Activated CD4-positive, alpha-beta T cell treated with anti-CD3 and anti-CD28 coated beads, Interleukin-2, amount 10 ng/mL, durations not matched to agents 24 days and 14 days (primary cell): ENCODE measurements around the gene MTCL1. TPM values are rescaled to one million over a fixed set of nuclear protein-coding genes. Genes with fewer than 3 reads are reported as not detected.

Experiments
- DNase-seq: peaks from one replicate; pipeline ENCODE4 v3.0.0; 2022
- H3K27ac Mint-ChIP-seq: one replicate; pipeline ENCODE4 v1.8.0; 2022; ENCODE audit warnings: mild to moderate bottlenecking, mixed read lengths
- H3K27me3 Mint-ChIP-seq: one replicate; pipeline ENCODE4 v1.8.0; 2022; ENCODE audit warnings: mixed read lengths
- H3K36me3 Mint-ChIP-seq: one replicate; pipeline ENCODE4 v1.8.0; 2022; ENCODE audit warnings: low read depth, mild to moderate bottlenecking, mixed read lengths
- H3K4me1 Mint-ChIP-seq: one replicate; pipeline ENCODE4 v1.8.0; 2021; ENCODE audit warnings: mixed read lengths
- H3K4me3 Mint-ChIP-seq: one replicate; pipeline ENCODE4 v1.8.0; 2022; ENCODE audit warnings: mild to moderate bottlenecking, moderate library complexity, mixed read lengths
- H3K9me3 Mint-ChIP-seq: one replicate; pipeline ENCODE4 v1.8.0; 2021; ENCODE audit warnings: mixed read lengths
- intact Hi-C: fragments of 100-400 bp; cut with micrococcal nuclease; formaldehyde crosslinking; loops from one replicate; pipeline ENCODE4 v1.15.1; 2023
- total RNA-seq: library from RNA; stranded (reverse); gene quantifications from 2 replicates; pipeline ENCODE4 v1.2.3, GENCODE V29; 2022

Gene MTCL1
- total RNA-seq, 1 donor from 2014 or later: 0.09 TPM

DNA sequence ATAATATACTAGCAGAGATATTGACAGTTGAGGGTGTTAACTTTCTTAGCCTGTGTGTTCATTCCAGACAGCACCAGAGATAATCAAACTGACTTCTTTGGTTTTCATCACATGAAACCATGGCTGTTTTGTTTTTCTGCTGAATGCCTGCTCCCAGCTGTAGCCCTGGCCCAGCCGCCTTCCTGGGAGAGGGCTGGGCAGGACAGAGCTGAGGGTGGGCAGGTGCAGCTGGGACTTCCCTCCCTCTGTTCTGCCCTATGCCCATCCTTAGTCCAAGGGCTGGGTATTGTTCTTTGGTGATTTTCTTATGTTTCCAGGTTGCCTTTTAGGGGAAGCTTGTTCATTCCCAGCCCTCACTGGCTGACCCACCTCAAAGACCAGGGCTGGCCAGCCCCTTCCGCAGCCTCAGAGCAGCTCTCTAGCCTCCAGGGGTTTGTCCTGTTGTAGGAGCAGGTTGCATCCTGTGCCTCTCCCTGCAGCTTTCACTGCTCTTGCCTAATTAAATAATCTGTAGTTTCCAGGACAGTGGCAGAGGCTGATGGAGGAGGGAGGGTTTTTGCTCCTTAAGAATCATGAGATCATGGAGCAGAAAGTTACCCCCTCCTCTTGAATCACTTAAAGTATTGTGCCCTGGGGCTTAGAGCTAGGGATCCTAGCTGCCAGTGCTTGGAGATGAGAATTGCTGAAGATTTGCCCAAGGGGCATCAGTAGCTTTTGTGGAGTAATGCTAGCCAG is 61.4 kb downstream of the MTCL1 start:
- intact Hi-C loops: no loop called here
- Mint-ChIP-seq H3K27me3 (peaks cover 5% of the 10 kb centered on the region), H3K4me1 (no peaks in the 10 kb centered on the region), H3K27ac (no peak overlapping the region), H3K4me3 (no peak overlapping the region), H3K36me3 (no peaks in the 10 kb centered on the region), H3K9me3 (peaks cover 3% of the 10 kb centered on the region)
- no peak for DNase-seq

DNA sequence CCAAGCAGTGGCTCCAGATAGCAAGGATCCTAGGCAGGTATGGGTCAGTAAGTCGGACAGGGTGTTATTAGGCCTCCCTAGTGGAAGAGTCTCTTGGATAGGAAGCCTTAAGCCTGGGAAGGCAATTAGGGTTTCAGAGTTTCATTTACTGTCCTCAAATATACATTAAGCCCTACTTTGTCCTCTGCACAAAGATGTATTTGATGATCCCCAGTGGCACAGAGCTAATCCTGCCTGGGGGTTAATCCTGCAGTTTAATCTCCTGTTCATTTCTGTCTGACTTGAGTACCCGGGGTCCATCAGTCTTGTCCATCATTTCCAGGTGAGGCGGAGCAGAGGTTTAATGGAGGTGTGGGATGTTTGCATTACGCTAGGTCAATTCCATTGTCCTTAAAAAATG is 62.0 kb downstream of the MTCL1 start:
- no peaks in the 10 kb centered on the region for H3K4me1 Mint-ChIP-seq
- intact Hi-C loops: no loop called here
- H3K4me3 Mint-ChIP-seq: no peak overlapping the region
- DNase-seq: no peak
- peaks cover 2% of the 10 kb centered on the region for H3K9me3 Mint-ChIP-seq
- no peak overlapping the region for H3K27ac Mint-ChIP-seq
- peaks cover 5% of the 10 kb centered on the region for H3K27me3 Mint-ChIP-seq
- H3K36me3 Mint-ChIP-seq: no peaks in the 10 kb centered on the region

DNA sequence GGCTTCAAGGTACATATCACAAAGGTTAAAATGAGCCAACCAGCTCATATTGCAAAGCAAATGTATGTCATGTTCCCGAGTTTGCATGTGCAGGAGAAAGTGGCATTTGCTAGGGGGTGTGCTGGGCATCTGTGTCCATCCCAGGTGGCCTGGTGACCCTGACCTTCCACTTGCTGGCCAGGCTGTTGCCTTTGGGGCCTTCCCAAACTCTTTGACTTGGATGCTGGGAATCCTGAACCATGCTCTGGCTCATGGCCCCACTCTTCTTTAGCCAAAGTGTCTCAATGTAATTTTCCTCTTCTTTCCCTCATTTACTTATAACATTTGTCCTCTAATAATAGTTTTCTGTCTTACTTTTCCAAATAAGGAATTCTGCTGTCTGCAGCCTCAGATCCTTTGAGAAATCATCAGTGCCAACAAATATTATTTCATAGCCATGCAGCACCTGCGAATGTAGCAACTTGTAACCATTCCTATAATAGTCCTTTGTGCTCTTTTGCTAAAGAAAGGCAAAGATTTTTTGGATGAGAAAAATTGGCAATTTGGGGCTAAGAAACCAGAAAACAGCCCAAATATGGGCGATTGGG is 64.2 kb downstream of the MTCL1 start:
- no peaks in the 10 kb centered on the region for H3K36me3 Mint-ChIP-seq
- no peak for DNase-seq
- H3K9me3 Mint-ChIP-seq: no peaks in the 10 kb centered on the region
- no peak overlapping the region for H3K4me3 Mint-ChIP-seq
- peaks cover 5% of the 10 kb centered on the region for H3K27me3 Mint-ChIP-seq
- H3K27ac Mint-ChIP-seq: no peak overlapping the region
- H3K4me1 Mint-ChIP-seq: no peaks in the 10 kb centered on the region
- intact Hi-C loops: no loop called here

DNA sequence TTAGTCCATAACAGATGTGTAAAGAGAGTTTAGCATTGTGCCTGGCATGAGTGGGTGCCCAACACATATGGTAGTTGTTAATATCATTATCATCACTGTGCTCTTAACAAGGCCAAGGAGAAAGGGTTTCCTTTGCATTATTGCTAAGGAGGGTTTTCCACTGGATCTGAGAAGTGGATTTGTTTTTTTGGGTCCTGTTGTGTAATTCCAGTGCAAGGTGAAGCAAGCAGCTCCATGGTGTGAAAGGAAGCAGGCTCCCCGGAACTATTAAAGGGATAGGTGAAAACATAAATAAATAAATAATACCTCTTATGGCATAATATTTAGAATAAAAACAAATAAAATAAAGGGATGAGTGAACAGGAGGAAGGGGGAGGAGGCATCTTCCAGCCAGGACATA is 65.3 kb downstream of the MTCL1 start:
- no peaks in the 10 kb centered on the region for H3K9me3 Mint-ChIP-seq
- H3K27ac Mint-ChIP-seq: no peak overlapping the region
- no peak overlapping the region for H3K4me3 Mint-ChIP-seq
- H3K27me3 Mint-ChIP-seq: peaks cover 5% of the 10 kb centered on the region
- H3K4me1 Mint-ChIP-seq: no peaks in the 10 kb centered on the region
- no peak for DNase-seq
- no peaks in the 10 kb centered on the region for H3K36me3 Mint-ChIP-seq
- intact Hi-C loops: no loop called here

DNA sequence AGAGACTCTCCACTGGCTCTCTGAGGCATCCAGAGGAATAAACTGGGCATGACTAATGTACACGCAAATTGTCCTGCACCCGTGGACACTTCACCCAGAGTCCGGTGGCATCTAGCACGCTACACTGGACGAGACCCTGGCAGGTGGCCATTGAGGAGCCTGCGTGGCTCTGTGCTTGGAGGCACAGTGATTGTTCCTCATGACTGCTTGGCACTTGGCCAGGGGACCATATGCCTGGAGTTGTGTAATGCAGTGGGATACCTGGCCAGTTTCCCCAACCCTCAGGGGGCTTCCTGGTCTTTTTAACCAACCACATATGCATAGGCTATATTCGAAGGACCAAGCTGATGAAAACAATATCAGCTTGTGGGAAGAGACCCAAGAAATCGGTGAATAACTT is 66.6 kb downstream of the MTCL1 start:
- Mint-ChIP-seq H3K9me3 (no peaks in the 10 kb centered on the region), H3K27ac (no peak overlapping the region)

DNA sequence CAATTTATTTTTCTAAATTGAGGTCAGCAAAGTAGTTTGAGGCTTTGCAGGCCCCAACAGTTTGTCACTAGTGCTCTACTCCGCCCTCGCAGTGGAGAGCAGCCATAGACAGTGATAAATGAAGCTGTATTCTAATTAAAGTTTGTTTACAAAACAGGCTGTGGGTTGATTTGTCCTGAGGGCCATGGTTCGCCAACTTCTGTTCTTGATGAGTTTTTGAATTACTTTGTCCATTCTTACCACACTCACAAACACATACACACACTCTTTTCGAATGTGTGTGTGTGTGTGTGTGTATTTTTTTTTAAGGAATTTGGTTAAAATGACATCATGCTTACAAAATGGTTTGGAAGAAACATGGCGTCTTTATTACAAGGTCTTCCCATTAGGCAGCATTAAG is 68.6 kb downstream of the MTCL1 start:
- Mint-ChIP-seq H3K27ac (no peak overlapping the region), H3K9me3 (no peaks in the 10 kb centered on the region), H3K4me1 (no peaks in the 10 kb centered on the region), H3K36me3 (no peaks in the 10 kb centered on the region), H3K27me3 (peaks cover 2% of the 10 kb centered on the region), H3K4me3 (no peak overlapping the region)
- no peak for DNase-seq
- intact Hi-C loops: no loop called here

More for the DNA sequence above, 66.6 kb downstream of the MTCL1 start:
- Mint-ChIP-seq H3K4me3 (no peak overlapping the region), H3K4me1 (no peaks in the 10 kb centered on the region), H3K27me3 (peaks cover 5% of the 10 kb centered on the region), H3K36me3 (no peaks in the 10 kb centered on the region)
- no peak for DNase-seq
- intact Hi-C loops: no loop called here

DNA sequence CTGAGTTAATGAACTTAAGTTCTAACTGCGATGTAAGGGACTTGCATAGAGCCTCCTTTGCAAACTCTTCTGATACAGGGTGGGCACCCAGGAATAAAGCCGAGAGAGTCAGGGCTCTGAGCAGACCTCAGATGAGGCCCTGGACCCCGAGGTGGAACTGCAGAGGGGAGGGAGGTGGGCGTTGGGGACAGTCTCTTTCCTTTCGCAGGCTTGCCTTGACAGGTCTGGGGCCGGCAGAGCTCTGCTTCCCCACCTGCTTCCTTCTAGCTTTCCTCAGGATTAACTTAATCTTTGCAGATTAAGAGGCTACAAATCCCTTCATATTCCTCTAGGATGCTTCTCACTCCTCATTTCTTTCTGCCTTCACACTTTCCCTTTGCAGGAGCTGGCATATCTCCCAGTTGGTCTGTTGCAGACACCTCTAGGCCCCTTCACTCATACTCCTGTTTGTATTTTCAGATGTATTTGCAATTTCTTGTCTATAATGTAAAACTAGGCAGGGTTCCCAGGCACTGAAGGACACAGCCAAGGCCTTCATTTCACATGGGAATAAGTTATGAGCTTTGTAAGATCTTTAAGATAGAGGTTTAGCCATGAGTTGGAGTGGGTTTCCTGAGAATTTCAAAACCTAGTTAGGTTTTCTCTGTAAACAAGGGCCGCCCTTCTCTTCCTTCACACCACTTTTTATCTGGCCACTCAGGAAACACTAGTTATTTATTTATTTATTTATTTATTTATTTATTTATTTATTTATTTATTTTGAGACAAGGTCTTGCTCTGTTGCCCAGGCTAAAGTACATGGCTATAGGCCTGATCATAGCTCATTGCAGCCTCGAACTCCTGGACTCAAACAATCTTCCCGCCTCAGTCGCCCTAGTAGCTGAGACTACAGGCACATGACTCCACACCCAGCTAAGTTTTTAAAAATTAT is 70.9 kb downstream of the MTCL1 start:
- H3K27ac Mint-ChIP-seq: no peak overlapping the region
- H3K4me1 Mint-ChIP-seq: no peaks in the 10 kb centered on the region
- DNase-seq: no peak
- H3K27me3 Mint-ChIP-seq: no peaks in the 10 kb centered on the region
- no peaks in the 10 kb centered on the region for H3K36me3 Mint-ChIP-seq
- intact Hi-C loops: no loop called here
- no peak overlapping the region for H3K4me3 Mint-ChIP-seq
- no peaks in the 10 kb centered on the region for H3K9me3 Mint-ChIP-seq

DNA sequence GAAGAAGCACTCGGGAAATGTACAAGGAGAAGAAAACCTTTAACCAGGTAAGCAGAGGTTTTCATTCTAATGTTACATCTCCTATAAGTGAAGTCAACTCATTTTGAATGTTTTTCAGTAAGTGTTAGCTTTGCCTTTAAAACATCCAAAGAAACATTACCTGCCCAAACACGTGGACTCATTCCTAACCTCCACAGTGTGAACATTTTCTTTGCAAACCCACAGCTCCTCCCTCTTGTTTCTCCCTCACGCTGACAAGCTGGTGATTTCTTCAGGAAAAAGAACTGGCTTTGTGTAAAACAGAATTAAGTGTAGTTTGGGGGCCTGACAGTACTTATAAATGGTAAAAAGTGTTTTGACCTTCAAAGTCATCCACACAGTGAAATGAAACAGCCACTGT is 72.5 kb downstream of the MTCL1 start:
- no peaks in the 10 kb centered on the region for H3K4me1 Mint-ChIP-seq
- no peaks in the 10 kb centered on the region for H3K9me3 Mint-ChIP-seq
- no peaks in the 10 kb centered on the region for H3K27me3 Mint-ChIP-seq
- H3K27ac Mint-ChIP-seq: no peak overlapping the region
- intact Hi-C loops: no loop called here
- H3K36me3 Mint-ChIP-seq: no peaks in the 10 kb centered on the region
- no peak overlapping the region for H3K4me3 Mint-ChIP-seq
- no peak for DNase-seq

DNA sequence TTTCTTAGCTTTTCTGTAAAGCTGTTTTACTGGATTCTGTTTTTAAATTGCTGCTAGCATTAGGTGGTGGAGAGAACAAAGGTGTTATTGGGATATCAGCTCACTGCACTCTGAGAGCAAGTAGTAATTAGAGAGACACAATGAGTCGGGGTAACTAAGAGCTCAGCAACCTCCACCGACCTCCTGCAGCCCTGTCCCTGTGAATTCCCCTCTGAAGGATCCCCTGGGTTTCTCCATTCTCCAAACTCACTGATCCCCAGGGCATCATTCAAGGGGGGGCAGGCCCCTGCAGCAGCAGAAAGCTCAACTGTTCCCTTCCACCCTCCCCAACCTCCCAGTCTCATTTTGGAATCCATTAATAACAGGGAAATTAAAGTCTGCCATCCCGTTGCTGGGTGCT is 73.0 kb downstream of the MTCL1 start:
- no peak for DNase-seq
- no peak overlapping the region for H3K27ac Mint-ChIP-seq
- no peaks in the 10 kb centered on the region for H3K27me3 Mint-ChIP-seq
- no peaks in the 10 kb centered on the region for H3K4me1 Mint-ChIP-seq
- no peaks in the 10 kb centered on the region for H3K9me3 Mint-ChIP-seq
- H3K36me3 Mint-ChIP-seq: no peaks in the 10 kb centered on the region
- intact Hi-C loops: no loop called here
- H3K4me3 Mint-ChIP-seq: no peak overlapping the region

DNA sequence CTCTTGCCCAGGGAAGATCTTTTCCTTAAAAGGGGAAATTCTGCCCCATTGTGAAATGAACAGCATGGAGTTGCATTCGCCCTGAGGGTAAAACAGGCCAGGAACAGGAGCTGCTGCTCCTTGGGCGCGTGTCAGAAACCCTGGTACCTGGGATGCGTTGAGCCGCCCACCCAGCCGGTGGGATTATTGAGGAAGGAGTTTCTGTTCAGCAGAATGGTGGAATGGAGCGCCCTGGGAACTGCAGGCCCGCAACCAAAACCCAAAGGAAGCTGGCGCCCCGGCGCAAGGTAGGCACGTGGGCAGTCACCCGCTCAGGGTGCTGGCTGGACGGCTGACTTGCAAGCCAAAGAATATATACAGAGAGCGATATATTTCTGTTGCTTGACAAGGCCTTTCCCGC is 73.5 kb downstream of the MTCL1 start:
- Mint-ChIP-seq H3K4me1 (no peaks in the 10 kb centered on the region), H3K9me3 (no peaks in the 10 kb centered on the region), H3K27ac (no peak overlapping the region), H3K27me3 (no peaks in the 10 kb centered on the region), H3K4me3 (no peak overlapping the region), H3K36me3 (no peaks in the 10 kb centered on the region)
- DNase-seq: no peak
- intact Hi-C loops: no loop called here

DNA sequence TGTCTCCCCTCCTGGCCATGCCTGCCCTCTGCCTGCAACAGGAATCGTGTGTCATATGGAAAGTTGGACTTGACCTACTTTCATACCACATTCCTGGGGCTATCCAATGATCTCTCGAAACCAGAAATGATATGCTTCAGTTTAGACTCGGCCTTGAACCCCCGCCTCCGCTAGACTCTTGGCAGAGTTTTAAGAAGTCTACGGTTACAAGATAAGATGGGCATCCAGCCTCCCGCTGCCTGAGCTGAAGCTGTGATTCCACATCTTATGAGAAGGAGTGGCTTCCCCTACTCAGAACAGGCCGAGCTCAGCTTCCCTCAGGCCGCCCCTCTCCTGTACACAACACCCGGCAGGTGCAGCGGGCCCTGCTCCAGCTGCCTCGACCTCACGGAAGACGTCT is 73.9 kb downstream of the MTCL1 start:
- H3K4me3 Mint-ChIP-seq: no peak overlapping the region
- H3K27me3 Mint-ChIP-seq: no peaks in the 10 kb centered on the region
- no peaks in the 10 kb centered on the region for H3K9me3 Mint-ChIP-seq
- no peaks in the 10 kb centered on the region for H3K4me1 Mint-ChIP-seq
- H3K27ac Mint-ChIP-seq: no peak overlapping the region
- no peaks in the 10 kb centered on the region for H3K36me3 Mint-ChIP-seq
- intact Hi-C loops: no loop called here
- no peak for DNase-seq

DNA sequence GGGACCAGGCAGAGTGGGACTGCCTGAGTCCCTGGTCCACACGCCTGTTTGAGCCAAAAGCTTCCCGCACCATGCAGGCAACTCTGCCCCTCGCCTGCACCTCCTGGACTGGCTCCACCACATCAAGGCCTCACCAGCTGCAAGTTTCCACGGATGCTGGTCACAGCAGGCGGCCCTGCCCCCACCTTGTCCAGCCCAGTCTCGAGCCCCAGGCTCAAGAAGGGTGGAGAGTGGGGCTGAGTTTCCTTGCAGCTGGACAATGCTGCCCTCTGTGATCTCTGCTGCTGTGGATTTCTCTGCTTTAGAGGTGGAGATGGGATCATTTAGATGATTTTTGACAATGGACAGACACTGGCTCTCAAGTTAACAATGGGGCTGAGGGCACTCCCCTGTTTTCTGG is 74.9 kb downstream of the MTCL1 start:
- Mint-ChIP-seq H3K4me1 (no peaks in the 10 kb centered on the region), H3K27me3 (no peaks in the 10 kb centered on the region), H3K9me3 (no peaks in the 10 kb centered on the region), H3K36me3 (no peaks in the 10 kb centered on the region), H3K27ac (no peak overlapping the region), H3K4me3 (no peak overlapping the region)
- DNase-seq: no peak
- intact Hi-C loops: no loop called here

DNA sequence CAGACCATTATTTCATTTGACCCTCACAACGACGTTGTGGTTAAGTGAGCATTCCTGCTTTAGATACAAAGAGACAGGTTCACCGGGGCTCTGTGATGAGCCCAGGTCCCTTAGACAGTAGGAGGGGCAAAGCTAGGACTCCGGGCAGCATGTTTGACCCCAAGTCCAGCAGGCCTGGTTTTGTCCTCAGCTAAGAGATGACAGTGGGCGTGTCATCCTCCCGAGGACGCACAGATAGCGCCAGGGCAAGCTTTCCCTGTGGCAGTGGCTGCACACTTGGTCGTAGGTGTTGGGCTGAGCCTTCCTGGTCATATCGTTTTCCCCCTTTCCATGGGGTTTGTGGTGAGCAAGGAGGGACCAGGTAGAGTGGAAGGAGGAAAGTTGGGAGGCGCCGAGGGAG is 76.3 kb downstream of the MTCL1 start:
- no peak overlapping the region for H3K4me3 Mint-ChIP-seq
- DNase-seq: no peak
- intact Hi-C loops: no loop called here
- H3K4me1 Mint-ChIP-seq: peaks cover 2% of the 10 kb centered on the region
- no peaks in the 10 kb centered on the region for H3K27me3 Mint-ChIP-seq
- H3K36me3 Mint-ChIP-seq: no peaks in the 10 kb centered on the region
- H3K27ac Mint-ChIP-seq: no peak overlapping the region
- H3K9me3 Mint-ChIP-seq: no peaks in the 10 kb centered on the region

DNA sequence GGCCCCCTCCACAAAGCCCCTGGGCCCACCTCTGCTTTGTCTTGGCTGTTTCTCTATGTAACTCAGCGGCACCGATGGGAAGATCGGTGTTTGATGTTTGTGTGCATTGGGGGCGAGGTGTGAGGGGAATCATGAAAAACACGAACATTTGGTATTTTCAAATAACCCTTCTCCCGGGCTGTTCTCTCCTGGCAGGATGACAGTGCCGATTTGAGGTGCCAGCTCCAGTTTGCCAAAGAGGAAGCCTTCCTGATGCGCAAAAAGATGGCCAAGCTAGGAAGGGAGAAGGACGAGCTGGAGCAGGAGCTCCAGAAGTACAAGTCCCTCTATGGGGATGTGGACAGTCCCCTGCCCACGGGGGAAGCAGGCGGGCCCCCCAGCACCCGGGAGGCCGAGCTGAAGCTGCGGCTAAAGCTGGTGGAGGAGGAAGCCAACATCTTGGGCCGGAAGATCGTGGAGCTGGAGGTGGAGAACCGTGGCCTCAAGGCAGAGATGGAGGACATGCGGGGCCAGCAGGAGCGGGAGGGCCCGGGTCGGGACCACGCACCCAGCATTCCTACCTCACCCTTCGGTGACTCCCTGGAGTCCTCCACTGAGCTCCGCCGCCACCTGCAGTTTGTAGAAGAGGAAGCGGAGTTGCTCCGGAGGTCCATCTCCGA is 78.1 kb downstream of the MTCL1 start:
- H3K27ac Mint-ChIP-seq: no peak overlapping the region
- no peaks in the 10 kb centered on the region for H3K9me3 Mint-ChIP-seq
- H3K4me1 Mint-ChIP-seq: peaks cover 2% of the 10 kb centered on the region
- H3K4me3 Mint-ChIP-seq: no peak overlapping the region
- H3K36me3 Mint-ChIP-seq: no peaks in the 10 kb centered on the region
- DNase-seq: no peak
- no peaks in the 10 kb centered on the region for H3K27me3 Mint-ChIP-seq
- intact Hi-C loops: no loop called here
